ENCODE measurements around the gene MT1X.

Gene MT1X

DNA sequence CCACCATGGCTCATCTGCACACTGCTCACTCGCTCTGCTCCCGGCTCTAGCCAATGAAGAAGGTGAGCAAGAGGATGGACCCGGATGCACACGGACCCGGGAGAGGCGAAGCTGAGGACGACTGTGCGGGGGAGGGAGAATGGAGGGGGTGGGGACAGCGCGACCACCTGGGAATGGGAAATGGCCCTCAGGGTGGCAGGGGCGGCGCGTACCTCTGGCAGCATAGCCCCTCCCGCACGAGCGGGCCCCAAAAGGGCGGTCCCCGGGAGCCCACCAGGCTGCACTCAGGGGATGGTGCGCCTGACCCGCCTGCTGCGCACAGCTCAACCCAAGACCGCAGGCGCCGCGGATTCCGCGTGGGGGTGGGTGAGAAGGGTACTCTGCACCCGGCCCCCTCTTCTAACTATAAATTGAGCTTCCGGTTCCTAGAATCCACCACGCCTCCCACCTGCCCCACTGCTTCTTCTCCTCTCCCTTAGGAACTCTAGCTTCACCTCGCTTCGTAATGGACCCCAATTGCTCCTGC lies 6.5 kb upstream of the MT1X start:
- no peak for DNase-seq (ENCODE audit: low read depth in 1 of 2, low spot score in 1 of 2)
- in situ Hi-C loops (cut with HindIII; ENCODE audit: low pct_unique_long_range_greater_than_20kb, low sequenced_read_pairs), result no loop called here
- no peak for TF ChIP-seq JUND (IDR thresholded peaks at IDR 0.05; ENCODE audit: low read depth)

DNA sequence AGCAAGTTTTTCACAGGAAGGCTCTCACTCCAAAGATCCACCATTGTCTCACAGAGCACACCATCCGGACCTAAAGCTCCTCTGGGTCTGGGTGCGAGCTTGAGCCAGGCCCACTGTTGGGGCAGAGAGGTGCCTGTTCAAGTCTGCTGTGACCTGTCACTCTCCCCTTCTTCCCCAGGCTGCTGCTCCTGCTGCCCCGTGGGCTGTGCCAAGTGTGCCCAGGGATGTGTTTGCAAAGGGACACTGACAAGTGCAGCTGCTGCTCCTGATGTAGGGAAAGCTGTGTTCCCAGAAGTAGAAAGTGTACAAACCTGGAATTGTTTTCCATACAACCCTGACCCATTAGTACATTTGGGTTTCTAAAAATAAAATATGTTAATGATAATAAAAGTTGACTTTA lies 4.8 kb upstream of the MT1X start:
- DNase-seq (ENCODE audit: low read depth in 1 of 2, low spot score in 1 of 2), result no peak
- no peak for TF ChIP-seq JUND (IDR thresholded peaks at IDR 0.05; ENCODE audit: low read depth)
- in situ Hi-C loops (cut with HindIII; ENCODE audit: low pct_unique_long_range_greater_than_20kb, low sequenced_read_pairs), result no loop called here

DNA sequence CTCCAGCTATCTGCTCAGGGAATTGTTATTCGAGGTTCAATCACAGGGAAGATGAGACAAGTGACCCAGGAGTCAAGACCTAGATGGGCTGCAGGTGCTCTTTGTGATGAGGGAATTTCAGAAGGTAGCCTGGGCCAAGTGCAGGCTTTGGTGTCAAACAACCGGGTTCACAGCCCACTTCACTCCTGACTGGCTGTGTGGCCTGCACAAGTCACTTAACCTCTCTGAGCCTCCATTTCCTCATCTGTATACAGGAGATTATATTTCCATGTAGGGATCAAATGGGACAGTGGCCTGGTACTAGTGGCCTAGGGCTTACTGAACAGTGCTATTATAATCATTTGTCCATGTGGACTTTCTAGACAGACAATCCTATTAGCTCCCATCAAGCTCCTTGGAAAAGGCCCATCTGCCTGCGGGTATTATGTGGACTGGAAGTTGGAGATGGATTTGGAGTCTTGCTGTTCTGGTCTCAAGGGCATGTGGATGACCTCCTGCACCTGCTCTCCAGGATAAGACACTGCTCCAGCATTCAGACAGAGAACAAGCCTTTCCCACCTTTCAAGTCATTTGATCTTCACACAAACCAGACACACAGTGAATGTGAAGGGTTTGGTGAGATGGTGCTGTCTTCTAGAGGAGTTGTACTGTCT lies 3.1 kb upstream of the MT1X start:
- no peak for DNase-seq (ENCODE audit: low read depth in 1 of 2, low spot score in 1 of 2)
- no peak for TF ChIP-seq JUND (IDR thresholded peaks at IDR 0.05; ENCODE audit: low read depth)
- in situ Hi-C loops (cut with HindIII; ENCODE audit: low pct_unique_long_range_greater_than_20kb, low sequenced_read_pairs), result no loop called here

DNA sequence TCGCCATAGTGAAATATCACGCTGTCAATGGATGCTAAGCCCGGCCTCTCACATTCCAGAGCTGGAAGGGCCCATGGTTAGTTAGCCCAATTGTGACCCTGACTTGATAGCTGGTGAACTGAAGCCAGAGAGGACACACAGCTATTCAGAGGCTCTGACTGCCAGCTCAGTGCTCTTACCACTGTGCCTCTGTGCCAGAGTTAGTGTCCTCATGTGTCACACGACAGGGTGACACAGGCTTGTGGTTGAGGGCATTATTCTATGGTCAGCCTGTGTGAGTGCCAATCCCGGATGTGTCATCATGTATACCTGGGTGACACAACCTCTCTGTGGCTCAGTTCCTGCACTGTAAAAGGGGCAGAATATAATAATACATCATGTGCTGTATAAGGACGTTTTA lies 2.5 kb upstream of the MT1X start:
- in situ Hi-C loops (cut with HindIII; ENCODE audit: low pct_unique_long_range_greater_than_20kb, low sequenced_read_pairs), result no loop called here
- DNase-seq (ENCODE audit: low read depth in 1 of 2, low spot score in 1 of 2), result no peak
- TF ChIP-seq JUND (IDR thresholded peaks at IDR 0.05; ENCODE audit: low read depth), result no peak

DNA sequence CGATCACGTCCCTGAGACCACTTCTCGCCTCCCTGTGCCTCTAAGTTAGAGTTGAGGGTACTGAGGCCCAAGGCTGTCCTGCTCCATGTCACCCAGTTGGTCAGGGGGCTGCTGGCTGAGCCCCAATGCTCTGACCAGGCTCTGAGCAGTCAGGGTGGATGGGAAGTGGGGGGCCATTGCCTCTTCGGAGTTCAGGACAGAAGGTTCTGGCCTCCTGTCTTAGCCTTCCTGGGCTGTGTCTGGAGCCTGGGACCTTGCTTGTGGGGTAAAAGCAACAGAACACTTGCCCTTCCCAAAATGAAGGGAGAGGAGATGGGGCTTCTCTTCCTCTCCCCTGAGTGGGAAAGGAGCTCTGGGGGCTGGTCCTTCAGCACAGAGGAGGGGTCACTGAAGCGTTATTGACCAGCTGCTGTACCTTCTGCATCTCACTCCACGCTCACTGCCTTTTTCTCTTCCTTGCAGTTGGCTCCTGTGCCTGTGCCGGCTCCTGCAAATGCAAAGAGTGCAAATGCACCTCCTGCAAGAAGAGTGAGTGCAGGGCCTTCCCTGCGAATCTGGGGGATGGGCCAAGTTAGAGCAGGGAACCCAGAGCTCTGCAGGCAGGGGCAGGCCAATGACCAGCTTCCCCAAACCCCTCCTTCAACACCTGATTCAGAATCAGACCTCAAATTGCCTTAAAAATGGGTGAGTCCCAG lies 580 bp downstream of the MT1X start:
- in situ Hi-C loops (cut with HindIII; ENCODE audit: low pct_unique_long_range_greater_than_20kb, low sequenced_read_pairs), result no loop called here
- no peak for TF ChIP-seq JUND (IDR thresholded peaks at IDR 0.05; ENCODE audit: low read depth)
- no peak for DNase-seq (ENCODE audit: low read depth in 1 of 2, low spot score in 1 of 2)

DNA sequence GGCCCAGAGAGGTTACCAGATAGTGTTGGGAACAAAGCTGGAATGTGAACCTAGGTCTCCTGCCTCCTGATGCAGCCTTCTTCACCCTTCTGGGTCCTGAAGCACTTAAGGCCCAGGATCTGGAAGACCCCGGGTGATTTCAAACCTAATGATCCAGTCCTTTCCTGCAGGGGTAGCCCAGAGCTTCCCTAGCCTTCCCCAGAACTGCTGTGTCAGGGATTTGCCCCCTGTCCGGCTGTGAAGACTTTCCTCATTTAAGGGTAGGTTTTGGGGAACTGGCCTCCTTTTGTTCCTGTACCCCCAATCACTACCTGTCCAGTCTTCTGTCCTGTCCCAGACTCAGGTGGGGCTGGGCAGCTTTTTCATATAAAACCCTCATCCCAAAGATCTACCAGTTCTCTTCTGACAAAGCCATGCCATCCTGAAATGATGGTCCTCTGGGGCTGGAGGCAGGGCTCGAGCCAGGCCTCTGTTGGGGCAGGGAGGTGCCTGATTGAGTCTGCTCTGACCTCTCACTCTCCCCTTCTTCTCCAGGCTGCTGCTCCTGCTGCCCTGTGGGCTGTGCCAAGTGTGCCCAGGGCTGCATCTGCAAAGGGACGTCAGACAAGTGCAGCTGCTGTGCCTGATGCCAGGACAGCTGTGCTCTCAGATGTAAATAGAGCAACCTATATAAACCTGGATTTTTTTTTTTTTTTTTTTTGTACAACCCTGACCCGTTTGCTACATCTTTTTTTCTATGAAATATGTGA lies 1.3 kb downstream of the MT1X start:
- DNase-seq (ENCODE audit: low read depth in 1 of 2, low spot score in 1 of 2), result no peak
- no peak for TF ChIP-seq JUND (IDR thresholded peaks at IDR 0.05; ENCODE audit: low read depth)
- in situ Hi-C loops (cut with HindIII; ENCODE audit: low pct_unique_long_range_greater_than_20kb, low sequenced_read_pairs), result no loop called here

DNA sequence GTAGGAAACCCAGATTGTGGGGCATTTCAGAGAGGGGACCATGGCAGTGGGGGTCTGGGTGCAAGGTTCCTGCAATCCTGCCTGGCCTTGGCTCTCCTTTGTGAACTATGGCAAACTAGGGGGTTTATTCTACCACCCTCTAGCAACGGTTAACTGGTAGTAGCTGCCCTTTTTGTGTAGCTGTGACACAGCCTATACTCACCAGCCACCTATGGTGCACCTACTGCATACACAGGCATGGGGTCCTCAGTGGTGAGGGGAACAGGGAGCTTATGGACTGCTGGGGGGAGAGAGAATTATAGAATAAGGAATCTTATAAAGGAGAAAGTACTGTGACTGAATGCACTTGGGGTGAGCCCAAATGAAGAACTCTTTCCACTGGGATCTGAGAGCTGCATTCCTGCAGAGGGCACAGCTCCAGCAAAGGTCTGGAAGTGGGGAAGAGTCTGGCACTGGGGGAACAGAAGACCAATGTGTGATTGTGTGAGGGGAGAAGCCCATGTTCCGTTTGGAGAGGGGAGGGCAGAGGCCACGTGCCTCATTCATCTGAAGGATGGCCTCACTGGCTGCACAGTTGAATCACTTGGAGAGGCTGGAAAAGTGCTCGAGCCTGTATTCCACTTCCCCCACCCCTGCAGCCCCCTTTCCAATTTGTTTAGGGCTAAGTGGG lies 2.1 kb downstream of the MT1X start:
- DNase-seq (ENCODE audit: low read depth in 1 of 2, low spot score in 1 of 2), result no peak
- in situ Hi-C loops (cut with HindIII; ENCODE audit: low pct_unique_long_range_greater_than_20kb, low sequenced_read_pairs), result no loop called here
- no peak for TF ChIP-seq JUND (IDR thresholded peaks at IDR 0.05; ENCODE audit: low read depth)

DNA sequence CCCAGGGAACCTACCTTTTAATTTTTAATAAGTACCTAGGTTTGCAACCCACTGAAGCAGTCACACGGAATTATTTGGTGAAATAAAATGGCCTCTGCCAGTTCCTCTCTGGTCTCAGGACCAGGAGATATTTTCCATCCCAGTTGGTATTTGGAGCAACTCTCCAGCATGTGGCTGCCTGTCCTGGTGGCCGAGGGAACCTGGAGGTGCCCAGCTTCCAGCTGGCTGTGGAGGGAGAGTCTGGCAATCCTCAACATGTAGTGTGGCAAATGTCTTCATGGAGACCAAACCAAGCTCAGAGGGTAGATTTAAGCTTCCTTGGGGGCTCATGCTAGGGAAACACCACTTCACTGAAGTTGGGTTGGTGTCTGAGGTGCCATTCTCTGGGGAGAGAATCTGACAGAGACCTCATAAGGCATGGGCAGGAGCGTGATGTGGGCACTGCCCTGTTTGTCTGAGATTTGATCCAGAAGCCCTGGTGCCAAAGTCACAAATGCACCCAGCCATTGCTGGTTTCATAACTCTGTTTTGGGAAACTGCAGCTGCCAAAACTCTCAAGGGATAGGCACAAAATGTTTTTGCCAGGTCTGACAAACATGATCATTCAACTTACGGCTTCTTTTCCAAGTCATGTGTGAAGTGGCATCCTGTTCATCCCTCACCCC lies 2.8 kb downstream of the MT1X start:
- in situ Hi-C loops (cut with HindIII; ENCODE audit: low pct_unique_long_range_greater_than_20kb, low sequenced_read_pairs), result no loop called here
- no peak for DNase-seq (ENCODE audit: low read depth in 1 of 2, low spot score in 1 of 2)
- no peak for TF ChIP-seq JUND (IDR thresholded peaks at IDR 0.05; ENCODE audit: low read depth)

DNA sequence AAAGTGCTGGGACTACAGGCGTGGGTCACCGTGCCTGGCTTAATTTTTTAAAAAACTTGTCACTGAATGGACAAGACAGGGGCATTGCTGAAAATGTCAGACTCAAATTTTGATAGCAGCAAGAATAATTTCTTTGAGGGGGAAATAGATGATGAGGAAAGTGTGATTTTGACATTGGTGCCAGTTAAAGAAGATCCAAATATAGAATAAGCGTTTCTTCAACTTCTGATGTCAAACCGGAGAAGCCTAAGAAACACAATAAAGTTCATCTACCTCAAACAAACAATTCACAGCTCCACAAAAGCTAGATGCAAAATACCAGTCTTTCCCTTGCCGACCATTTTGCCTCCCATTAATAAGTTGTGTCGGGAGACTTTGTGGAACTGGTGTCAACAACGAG lies 4.5 kb downstream of the MT1X start:
- TF ChIP-seq JUND (IDR thresholded peaks at IDR 0.05; ENCODE audit: low read depth), result no peak
- in situ Hi-C loops (cut with HindIII; ENCODE audit: low pct_unique_long_range_greater_than_20kb, low sequenced_read_pairs), result no loop called here
- no peak for DNase-seq (ENCODE audit: low read depth in 1 of 2, low spot score in 1 of 2)

DNA sequence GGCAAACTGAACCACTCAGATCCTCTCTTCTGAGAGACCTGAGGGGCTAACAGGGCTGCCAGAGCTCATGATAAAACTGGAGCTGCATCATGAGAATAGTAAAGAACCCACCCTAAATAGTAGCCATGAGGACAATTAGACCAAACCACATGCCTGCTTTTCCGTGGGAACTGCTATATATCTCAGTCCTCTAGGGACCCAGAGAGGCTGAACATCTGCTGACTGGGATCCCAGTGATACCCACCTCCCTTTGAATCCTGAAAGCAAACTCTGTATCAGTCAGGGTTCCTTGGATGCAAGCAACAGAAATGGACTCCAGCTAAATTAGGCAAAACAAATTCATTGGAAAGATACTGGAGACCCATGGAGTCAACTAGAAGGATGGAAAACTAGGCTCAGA lies 6.5 kb downstream of the MT1X start:
- TF ChIP-seq JUND (IDR thresholded peaks at IDR 0.05; ENCODE audit: low read depth), result no peak
- DNase-seq (ENCODE audit: low read depth in 1 of 2, low spot score in 1 of 2), result no peak
- in situ Hi-C loops (cut with HindIII; ENCODE audit: low pct_unique_long_range_greater_than_20kb, low sequenced_read_pairs), result no loop called here

DNA sequence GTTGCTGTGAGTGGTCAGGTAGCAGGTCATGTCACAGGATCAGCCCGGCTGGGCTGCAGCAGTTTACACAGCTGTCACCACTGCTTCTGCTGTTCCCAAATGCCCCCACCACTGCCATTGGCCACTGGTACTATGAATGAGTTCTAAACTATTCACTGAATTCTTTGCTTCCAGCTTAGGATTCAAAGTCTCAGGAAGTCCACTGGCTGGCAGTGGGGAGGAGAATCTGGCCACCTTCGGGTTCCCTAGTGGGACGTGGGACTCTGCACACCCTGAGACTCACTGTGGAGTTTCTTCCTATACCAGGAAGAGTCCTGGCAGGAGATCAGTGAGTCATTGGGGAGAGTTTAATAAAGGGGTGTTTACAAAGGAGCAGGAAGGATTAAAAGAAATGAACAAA lies 6.9 kb downstream of the MT1X start:
- DNase-seq (ENCODE audit: low read depth in 1 of 2, low spot score in 1 of 2), result no peak
- in situ Hi-C loops (cut with HindIII; ENCODE audit: low pct_unique_long_range_greater_than_20kb, low sequenced_read_pairs), result no loop called here
- TF ChIP-seq JUND (IDR thresholded peaks at IDR 0.05; ENCODE audit: low read depth), result no peak

DNA sequence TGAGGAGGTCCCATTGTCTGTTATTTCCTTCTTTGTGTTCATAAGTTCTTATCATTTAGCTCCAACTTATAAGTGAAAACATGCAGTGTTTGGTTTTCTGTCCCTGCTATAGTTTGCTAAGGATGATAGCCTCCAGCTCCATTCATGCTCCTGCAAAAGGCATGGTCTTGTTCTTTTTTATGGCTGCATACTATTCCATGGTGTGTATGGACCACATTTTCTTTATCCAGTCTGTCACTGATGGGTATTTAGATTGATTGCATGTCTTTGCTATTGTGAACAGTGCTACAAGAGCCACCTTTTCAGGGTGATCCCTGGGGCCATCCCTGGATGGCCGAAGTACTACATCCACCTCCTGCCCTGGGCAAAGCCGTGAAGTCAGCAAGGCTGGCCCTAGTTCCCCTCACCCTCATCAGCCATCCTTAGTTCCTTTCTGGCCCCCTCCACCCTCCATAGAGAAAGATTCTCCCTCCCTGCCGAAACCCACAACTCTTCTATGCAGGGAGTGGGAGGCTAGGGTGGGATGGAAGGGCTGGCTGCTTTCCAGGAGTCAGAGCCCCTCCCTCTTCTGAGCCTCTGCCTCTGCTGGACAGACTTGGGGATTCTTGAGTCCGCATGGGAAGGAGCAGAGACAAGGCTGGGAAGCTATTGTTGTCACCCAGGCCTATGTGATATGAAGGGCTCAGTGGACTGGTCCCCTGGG lies 8.3 kb downstream of the MT1X start:
- in situ Hi-C loops (cut with HindIII; ENCODE audit: low pct_unique_long_range_greater_than_20kb, low sequenced_read_pairs), result no loop called here
- no peak for TF ChIP-seq JUND (IDR thresholded peaks at IDR 0.05; ENCODE audit: low read depth)
- no peak for DNase-seq (ENCODE audit: low read depth in 1 of 2, low spot score in 1 of 2)

Measured in T47D (cell line).